GM12875 (cell line): ENCODE data around the gene CENPP.
"Not testable (repeated sequence)": the region's sequence is repeated elsewhere in the genome, so short reads cannot be mapped to it uniquely, and the experiment has no call there.

Experiments
- H3K4me3 ChIP-seq: one replicate; pipeline ENCODE4 v1.5.1; 2011; ENCODE audit warnings: low read depth, low read length, control low read depth
- CTCF ChIP-seq: IDR thresholded peaks from 2 replicates; pipeline ENCODE4 v1.5.1; 2011; ENCODE audit warnings: low read depth, mild to moderate bottlenecking, control low read depth, inconsistent platforms, low read length, moderate library complexity, borderline replicate concordance; ENCODE audit not compliant: insufficient read depth

Gene CENPP

DNA sequence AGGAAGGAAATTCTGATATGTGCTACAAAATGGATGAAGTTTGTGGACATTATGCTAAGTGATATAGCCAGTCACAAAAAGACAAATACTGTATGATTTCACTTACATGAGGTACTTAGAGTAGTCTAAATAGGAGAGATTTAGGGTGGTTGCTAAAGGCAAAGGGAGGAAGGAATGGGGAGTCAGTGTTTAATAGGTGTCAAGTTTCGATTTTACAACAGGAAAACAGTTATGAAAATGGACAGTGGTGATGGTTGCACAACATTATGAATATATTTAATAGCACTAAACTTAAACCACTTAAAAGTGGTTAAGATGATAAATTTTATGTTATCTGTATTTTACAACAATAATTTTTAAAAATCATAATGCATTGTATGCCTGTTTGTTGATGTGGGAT lies 250.4 kb downstream of the CENPP start:
- TF ChIP-seq CTCF: no peak
- H3K4me3 ChIP-seq: no peak overlapping the region

GRCh38 chr9:92589923-92590322 lies 264.2 kb downstream of the CENPP start:
- no peak overlapping the region for H3K4me3 ChIP-seq
- TF ChIP-seq CTCF: no peak

DNA sequence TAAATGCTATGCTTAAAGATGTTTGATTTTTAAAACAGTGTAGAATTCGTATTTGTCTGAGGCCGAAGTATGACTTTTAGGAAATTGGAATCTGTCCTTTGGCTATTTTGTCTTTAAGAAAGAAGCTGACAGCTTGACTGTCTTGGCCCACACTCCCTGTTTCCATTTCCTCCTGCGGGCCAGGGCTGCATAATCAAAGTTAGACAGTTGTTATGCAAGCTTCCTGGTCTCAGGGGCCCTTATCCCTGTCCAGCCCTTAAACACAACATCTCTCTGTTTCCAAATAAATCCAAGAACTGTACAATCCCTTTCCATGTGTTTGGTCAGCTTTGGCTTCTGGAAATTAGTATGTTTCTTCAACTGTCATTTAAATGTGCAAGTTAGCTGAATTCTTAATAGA lies 264.6 kb downstream of the CENPP start:
- no peak for TF ChIP-seq CTCF
- no peak overlapping the region for H3K4me3 ChIP-seq

GRCh38 chr9:92592537-92592936 lies 266.8 kb downstream of the CENPP start:
- no peak overlapping the region for H3K4me3 ChIP-seq
- no peak for TF ChIP-seq CTCF

- H3K4me3 ChIP-seq: no peak overlapping the region
- TF ChIP-seq CTCF: no peak
Observed at GRCh38 chr9:92592946-92593861, 267.5 kb downstream of the CENPP start.

- H3K4me3 ChIP-seq: not testable (repeated sequence)
Observed at GRCh38 chr9:92595075-92595474, 269.3 kb downstream of the CENPP start.

DNA sequence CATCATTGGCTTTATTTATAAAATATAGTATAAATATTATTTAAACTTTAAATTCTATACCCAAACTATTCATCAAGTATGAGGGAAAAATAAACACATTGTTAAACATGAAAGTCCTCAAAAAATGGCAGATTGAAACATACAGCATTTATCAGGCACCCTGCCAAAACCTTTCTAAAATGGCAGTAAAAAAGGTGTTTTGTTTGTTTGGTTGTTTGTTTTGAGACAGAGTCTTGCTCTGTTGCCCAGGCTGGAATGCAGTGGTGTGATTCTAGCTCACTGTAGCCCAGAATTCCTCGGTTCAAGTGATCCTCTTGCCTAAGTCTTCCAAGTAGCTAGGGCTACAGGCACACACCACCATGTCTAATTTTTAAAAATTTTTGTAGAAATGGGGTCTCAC lies 270.2 kb downstream of the CENPP start:
- no peak for TF ChIP-seq CTCF
- H3K4me3 ChIP-seq: no peak overlapping the region
